Measurements from ENCODE around the gene MYO18A. TPM values are rescaled to one million over a fixed set of nuclear protein-coding genes. Genes with fewer than 3 reads are reported as not detected.

The MYO18A gene
- total RNA-seq, 4 donors from 2014 or later: 33.2 to 104 (median 59.3) TPM

- DNase-seq: no peak
- H3K4me1 ChIP-seq: no peaks in the 10 kb centered on the region
- H3K27me3 ChIP-seq: no peaks in the 10 kb centered on the region
- H3K4me3 ChIP-seq: no peak overlapping the region
- intact Hi-C loops (cut with DNase I; ENCODE audit: low total_unique reads): no loop called here
- H3K27ac ChIP-seq: no peak overlapping the region
- no peaks in the 10 kb centered on the region for H3K9me3 ChIP-seq
- H3K36me3 ChIP-seq: no peaks in the 10 kb centered on the region
- TF ChIP-seq, protein P1, sequence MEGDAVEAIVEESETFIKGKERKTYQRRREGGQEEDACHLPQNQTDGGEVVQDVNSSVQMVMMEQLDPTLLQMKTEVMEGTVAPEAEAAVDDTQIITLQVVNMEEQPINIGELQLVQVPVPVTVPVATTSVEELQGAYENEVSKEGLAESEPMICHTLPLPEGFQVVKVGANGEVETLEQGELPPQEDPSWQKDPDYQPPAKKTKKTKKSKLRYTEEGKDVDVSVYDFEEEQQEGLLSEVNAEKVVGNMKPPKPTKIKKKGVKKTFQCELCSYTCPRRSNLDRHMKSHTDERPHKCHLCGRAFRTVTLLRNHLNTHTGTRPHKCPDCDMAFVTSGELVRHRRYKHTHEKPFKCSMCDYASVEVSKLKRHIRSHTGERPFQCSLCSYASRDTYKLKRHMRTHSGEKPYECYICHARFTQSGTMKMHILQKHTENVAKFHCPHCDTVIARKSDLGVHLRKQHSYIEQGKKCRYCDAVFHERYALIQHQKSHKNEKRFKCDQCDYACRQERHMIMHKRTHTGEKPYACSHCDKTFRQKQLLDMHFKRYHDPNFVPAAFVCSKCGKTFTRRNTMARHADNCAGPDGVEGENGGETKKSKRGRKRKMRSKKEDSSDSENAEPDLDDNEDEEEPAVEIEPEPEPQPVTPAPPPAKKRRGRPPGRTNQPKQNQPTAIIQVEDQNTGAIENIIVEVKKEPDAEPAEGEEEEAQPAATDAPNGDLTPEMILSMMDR (IDR thresholded peaks at IDR 0.05): no peak
- no peak for TF ChIP-seq POLR2A (IDR thresholded peaks at IDR 0.05)
Observed at GRCh38 chr17:29050176-29050575, 130.0 kb downstream of the MYO18A start.

DNA sequence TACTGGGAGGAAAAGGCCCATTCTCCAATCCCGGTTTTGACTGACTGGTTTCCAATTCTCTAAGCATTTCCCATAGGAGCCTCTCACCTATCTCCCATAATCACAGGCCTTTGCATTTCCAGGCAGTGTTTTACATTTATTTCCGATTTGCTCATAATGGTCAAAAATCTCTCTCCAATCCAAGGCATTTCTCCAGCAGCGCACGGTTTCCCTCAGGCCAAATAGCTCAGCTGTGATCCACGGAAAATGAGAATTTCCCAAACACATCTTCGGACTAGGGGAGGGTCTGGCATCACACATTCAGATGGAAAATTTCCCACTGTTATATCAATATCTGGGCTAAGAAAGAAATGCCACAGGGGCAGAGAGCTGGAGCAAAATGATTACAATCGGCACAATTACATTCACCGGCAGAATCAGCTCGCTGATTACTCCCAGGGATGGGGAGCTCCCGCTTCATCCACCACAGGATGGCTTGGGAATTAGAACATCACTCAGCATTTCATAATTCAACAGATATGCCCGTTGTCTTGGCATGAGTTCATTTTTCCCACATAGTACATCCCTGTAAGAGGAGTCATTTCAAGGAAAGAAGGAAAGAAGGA is 130.6 kb downstream of the MYO18A start:
- intact Hi-C loops (cut with DNase I; ENCODE audit: low total_unique reads): no loop called here
- H3K4me3 ChIP-seq: no peak overlapping the region
- no peaks in the 10 kb centered on the region for H3K4me1 ChIP-seq
- TF ChIP-seq, protein P1 (IDR thresholded peaks at IDR 0.05): no peak
- TF ChIP-seq POLR2A (IDR thresholded peaks at IDR 0.05): no peak
- no peak overlapping the region for H3K27ac ChIP-seq
- H3K27me3 ChIP-seq: no peaks in the 10 kb centered on the region
- no peaks in the 10 kb centered on the region for H3K9me3 ChIP-seq
- no peak for DNase-seq
- no peaks in the 10 kb centered on the region for H3K36me3 ChIP-seq

- Histone ChIP-seq H3K27ac (no peak overlapping the region), H3K4me3 (no peak overlapping the region), H3K36me3 (no peaks in the 10 kb centered on the region), H3K4me1 (no peaks in the 10 kb centered on the region), H3K27me3 (no peaks in the 10 kb centered on the region), H3K9me3 (no peaks in the 10 kb centered on the region)
- intact Hi-C loops (cut with DNase I; ENCODE audit: low total_unique reads): no loop called here
- no peak for DNase-seq
- TF ChIP-seq POLR2A (IDR thresholded peaks at IDR 0.05): no peak
- TF ChIP-seq, protein P1 (IDR thresholded peaks at IDR 0.05): no peak
Observed at GRCh38 chr17:29048440-29049368, 131.5 kb downstream of the MYO18A start.

DNA sequence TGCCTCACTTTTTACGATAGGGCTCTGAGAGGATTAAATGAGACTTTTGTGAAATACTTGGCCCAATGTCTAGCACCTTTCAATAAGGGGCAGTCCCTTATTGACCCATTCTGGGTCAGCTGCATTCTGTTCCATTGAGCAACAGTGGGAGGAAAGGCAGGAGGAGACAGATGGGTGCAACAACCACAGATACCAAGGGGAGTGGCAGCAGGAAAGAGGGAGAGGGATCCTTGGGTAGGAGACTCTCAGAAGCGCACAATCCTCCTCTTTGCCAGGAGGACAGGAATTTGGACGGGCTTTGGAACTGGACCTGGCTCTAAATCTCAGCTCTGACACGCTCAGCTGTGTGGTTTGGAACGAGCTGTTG is 133.7 kb downstream of the MYO18A start:
- no peaks in the 10 kb centered on the region for H3K36me3 ChIP-seq
- H3K4me1 ChIP-seq: no peaks in the 10 kb centered on the region
- no peaks in the 10 kb centered on the region for H3K9me3 ChIP-seq
- DNase-seq: no peak
- no peak overlapping the region for H3K4me3 ChIP-seq
- H3K27ac ChIP-seq: no peak overlapping the region
- TF ChIP-seq POLR2A (IDR thresholded peaks at IDR 0.05): no peak
- TF ChIP-seq, protein P1 (IDR thresholded peaks at IDR 0.05): no peak
- intact Hi-C loops (cut with DNase I; ENCODE audit: low total_unique reads): no loop called here
- no peaks in the 10 kb centered on the region for H3K27me3 ChIP-seq

All from uterus (tissue), 4 donors.